Ureter (tissue), 1 donor: ENCODE results near the gene PRDX4. TPM values are rescaled to one million over a fixed set of nuclear protein-coding genes. Genes with fewer than 3 reads are reported as not detected.
"Not testable (repeated sequence)": the region's sequence is repeated elsewhere in the genome, so short reads cannot be mapped to it uniquely, and the experiment has no call there.

Experiments used
- DNase-seq: peaks from one replicate; pipeline ENCODE4 v3.0.0-alpha.2; 2020; ENCODE audit warnings: low spot score
- total RNA-seq: library from RNA; stranded (reverse); gene quantifications from one replicate; pipeline ENCODE4 v1.2.4, GENCODE V29; 2023
- donor health status: DM: yes; HTN: yes; CAD: no.

Gene PRDX4
- total RNA-seq, 1 donor from 2014 or later = 53.9 TPM

GRCh38 chrX:23673108-23673507 lies 5.8 kb downstream of the PRDX4 start:
- DNase-seq = no peak

- DNase-seq = not testable (repeated sequence)
Observed at GRCh38 chrX:23676486-23676885, 9.2 kb downstream of the PRDX4 start.

- no peak for DNase-seq
Observed at GRCh38 chrX:23692166-23692565, 24.9 kb downstream of the PRDX4 start.

GRCh38 chrX:23694606-23695005 lies 27.3 kb downstream of the PRDX4 start:
- no peak for DNase-seq

GRCh38 chrX:23699636-23700194 lies 32.4 kb downstream of the PRDX4 start:
- peak; percentile 45 for DNase-seq

GRCh38 chrX:23704673-23705206 lies 37.4 kb downstream of the PRDX4 start:
- DNase-seq = no peak

GRCh38 chrX:23705235-23705634 lies 37.9 kb downstream of the PRDX4 start:
- DNase-seq = no peak

GRCh38 chrX:23720117-23720677 lies 52.9 kb downstream of the PRDX4 start:
- no peak for DNase-seq

GRCh38 chrX:23726191-23726590 lies 58.9 kb downstream of the PRDX4 start:
- no peak for DNase-seq

GRCh38 chrX:23727206-23727605 lies 59.9 kb downstream of the PRDX4 start:
- DNase-seq = no peak

GRCh38 chrX:23729214-23729613 lies 61.9 kb downstream of the PRDX4 start:
- DNase-seq = no peak

GRCh38 chrX:23731951-23732350 lies 64.7 kb downstream of the PRDX4 start:
- DNase-seq = no peak

GRCh38 chrX:23732704-23733103 lies 65.4 kb downstream of the PRDX4 start:
- DNase-seq = no peak

Other genes starting within 250 kb of the PRDX4 start
- gene ACOT9, start 75.8 kb downstream of the PRDX4 start, total RNA-seq = 31.0 TPM
- 205 TPM for gene SAT1, start 115.7 kb downstream of the PRDX4 start, total RNA-seq
- 38.1 TPM for gene APOO, start 240.4 kb downstream of the PRDX4 start, total RNA-seq
- not detected for gene CXorf58, start 240.5 kb downstream of the PRDX4 start, total RNA-seq